ENCODE results near the gene PLA2G5. TPM values are rescaled to one million over a fixed set of nuclear protein-coding genes. Genes with fewer than 3 reads are reported as not detected.
"Not testable (repeated sequence)": the region's sequence is repeated elsewhere in the genome, so short reads cannot be mapped to it uniquely, and the experiment has no call there.

Gene PLA2G5
- total and polyA plus RNA-seq, 2 of the 13 experiments (the other 11 are each of a cell fraction or from before 2014, with no cell fraction given), result not detected

DNA sequence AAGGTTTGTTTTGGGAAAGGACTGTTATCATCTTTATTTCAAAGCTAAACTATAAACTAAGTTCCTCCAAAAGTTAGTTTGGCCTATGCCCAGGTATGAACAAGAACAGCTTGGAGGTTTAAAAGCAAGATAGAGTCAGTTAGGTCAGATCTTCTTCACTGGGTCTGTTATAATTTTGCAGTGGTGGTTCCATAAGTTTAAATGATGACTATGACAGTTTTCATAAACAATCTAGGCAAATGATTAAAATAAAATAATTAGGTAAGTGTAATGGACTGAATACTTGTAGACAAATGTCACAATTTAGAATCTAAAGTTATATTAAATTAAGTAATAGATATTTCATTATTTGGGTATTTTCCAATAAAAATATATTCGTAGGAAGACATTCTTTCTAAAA is 21.4 kb upstream of the PLA2G5 start:
- peaks cover 35% of the 10 kb centered on the region for H3K9me3 ChIP-seq (ENCODE audit: low read length)
- BruUV-seq (replicated peaks), result no TSS peak
- H3K27ac ChIP-seq (ENCODE audit: extremely low read length, insufficient read depth, low read length), result no peak overlapping the region
- DNase-seq (ENCODE audit: low spot score) (no peak), ATAC-seq (no peak), FAIRE-seq (no peak)
- H3K36me3 ChIP-seq (replicated peaks in 1 of 2; ENCODE audit: control insufficient read depth in 1 of 2, insufficient read depth in 2 of 2, low read length in 2 of 2), result no peaks in the 10 kb centered on the region
- H3K4me2 ChIP-seq (ENCODE audit: low read depth, low read length), result no peak overlapping the region
- H4K20me1 ChIP-seq (ENCODE audit: insufficient read depth, low read length), result no peaks in the 10 kb centered on the region
- H3K9ac ChIP-seq (ENCODE audit: insufficient read depth, low read depth, low read length), result no peak overlapping the region
- POLR2A ChIA-PET, result no interaction called here
- peak; percentile 66 to 75; a peak in 3 of 4 replicates for TF ChIP-seq MAFK (conservative IDR thresholded peaks at IDR 0.05 in 1 of 2, IDR thresholded peaks at IDR 0.05 in 1 of 2; ENCODE audit: low read length in 2 of 2)
- no peak for TF ChIP-seq JUND (CRISPR knock-in tag; IDR thresholded peaks at IDR 0.05)
- TF ChIP-seq MAFF (IDR thresholded peaks at IDR 0.05; ENCODE audit: low read depth, low read length), result peak; percentile 66
- no peak for TF ChIP-seq ZFP36L2 (CRISPR knock-in tag; IDR thresholded peaks at IDR 0.05)
- no peaks in the 10 kb centered on the region for H3K79me2 ChIP-seq (ENCODE audit: insufficient read depth, low read length)
- in situ Hi-C loops (cut with HindIII; ENCODE audit: extremely low pct_ligation_motif_present, low pct_unique_long_range_greater_than_20kb) (no loop called here), intact Hi-C loops (cut with micrococcal nuclease; ENCODE audit: unreplicated experiment) (no loop called here)
- no peak overlapping the region for H2AFZ ChIP-seq (ENCODE audit: low read length)
- CTCF ChIA-PET (ENCODE audit: low intra/inter-chr PET ratio, low total read pairs), result no interaction called here
- H3K4me1 ChIP-seq (ENCODE audit: insufficient read depth, low read length), result no peaks in the 10 kb centered on the region
- H3K27me3 ChIP-seq (ENCODE audit: control insufficient read depth in 1 of 2, insufficient read depth in 2 of 2, low read length in 2 of 2), result no peaks in the 10 kb centered on the region
- H3K4me3 ChIP-seq (replicated peaks in 1 of 3; ENCODE audit: insufficient read depth in 1 of 3, low read depth in 2 of 3, low read length in 3 of 3), result no peak overlapping the region
- 0% methylated on average over 1 of the region's 1 CpG for WGBS (ENCODE audit: low lambda C conversion rate)

DNA sequence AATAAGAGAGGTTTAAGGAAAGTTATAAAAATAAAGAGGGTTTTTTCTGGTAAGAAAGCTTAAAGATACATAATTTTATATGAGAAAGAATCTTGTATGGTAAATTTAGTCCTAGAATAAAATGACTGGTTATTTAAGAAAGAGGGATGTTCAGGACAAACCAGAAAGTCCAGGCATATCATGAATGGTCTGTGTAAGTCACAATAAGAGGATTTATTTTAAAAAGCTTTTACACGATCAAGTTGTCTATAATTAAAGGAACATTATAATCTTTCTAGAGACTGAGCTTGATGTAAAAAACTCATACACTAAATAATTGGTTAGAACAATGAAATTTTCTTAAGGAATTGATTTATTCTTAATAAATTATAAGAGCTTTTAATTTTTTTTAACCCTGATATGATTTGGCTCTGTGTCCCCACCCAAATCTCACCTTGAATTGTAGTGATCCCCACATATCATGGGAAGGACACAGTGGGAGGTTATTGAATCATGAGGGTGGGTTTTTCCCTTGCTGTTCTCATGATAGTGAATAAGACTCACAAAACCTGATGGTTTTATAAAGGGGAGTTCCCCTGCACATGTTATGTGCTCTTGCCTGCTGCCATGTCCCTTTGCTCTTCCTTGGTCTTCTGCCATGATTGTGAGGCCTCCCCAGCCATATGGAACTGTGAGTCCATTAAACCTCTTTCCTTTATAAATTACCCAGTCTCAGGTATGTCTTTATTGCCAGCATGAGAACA is 20.8 kb upstream of the PLA2G5 start:
- H3K27ac ChIP-seq (ENCODE audit: extremely low read length, insufficient read depth, low read length); H3K79me2 ChIP-seq (ENCODE audit: insufficient read depth, low read length); H3K9ac ChIP-seq (ENCODE audit: insufficient read depth, low read depth, low read length); BruUV-seq (replicated peaks); H3K27me3 ChIP-seq (ENCODE audit: control insufficient read depth in 1 of 2, insufficient read depth in 2 of 2, low read length in 2 of 2); H3K4me1 ChIP-seq (ENCODE audit: insufficient read depth, low read length); H2AFZ ChIP-seq (ENCODE audit: low read length); FAIRE-seq; H3K36me3 ChIP-seq (replicated peaks in 1 of 2; ENCODE audit: control insufficient read depth in 1 of 2, insufficient read depth in 2 of 2, low read length in 2 of 2); H3K4me2 ChIP-seq (ENCODE audit: low read depth, low read length); CTCF ChIA-PET (ENCODE audit: low intra/inter-chr PET ratio, low total read pairs); H4K20me1 ChIP-seq (ENCODE audit: insufficient read depth, low read length); POLR2A ChIA-PET; H3K4me3 ChIP-seq (replicated peaks in 1 of 3; ENCODE audit: insufficient read depth in 1 of 3, low read depth in 2 of 3, low read length in 3 of 3); in situ Hi-C loops (cut with HindIII; ENCODE audit: extremely low pct_ligation_motif_present, low pct_unique_long_range_greater_than_20kb); intact Hi-C loops (cut with micrococcal nuclease; ENCODE audit: unreplicated experiment); DNase-seq (ENCODE audit: low spot score); ATAC-seq: not testable (repeated sequence)
- 0% methylated on average over 1 of the region's 1 CpG for WGBS (ENCODE audit: low lambda C conversion rate)
- peaks cover 35% of the 10 kb centered on the region for H3K9me3 ChIP-seq (ENCODE audit: low read length)
